Sigmoid colon (tissue), 4 donors: Measurements from ENCODE around the gene GPNMB.

Experiments used
- EP300 ChIP-seq, 4 donors: sonication (generic); formaldehyde crosslinking; IDR thresholded peaks; one replicate each; pipeline ENCODE4 v1.6.1; 2017; ENCODE audit warnings: antibody characterized with exemption in 4 of 4
- POLR2A ChIP-seq, 2 donors: fragments of 450-650 bp; IDR thresholded peaks; one replicate each; pipeline ENCODE4 v1.6.1; 2016; ENCODE audit warnings: antibody characterized with exemption in 2 of 2, mild to moderate bottlenecking in 2 of 2, moderate library complexity in 2 of 2
- TF ChIP-seq, protein P1 (sequence below), 4 experiments: fragments of 450-650 bp in 3 of 4; fragments of 200-600 bp in 1 of 4; IDR thresholded peaks; one replicate each; pipeline ENCODE4 v1.5.1; 2016 to 2019; ENCODE audit warnings: antibody characterized with exemption in 4 of 4, mild to moderate bottlenecking in 3 of 4, moderate library complexity in 2 of 4

DNA sequence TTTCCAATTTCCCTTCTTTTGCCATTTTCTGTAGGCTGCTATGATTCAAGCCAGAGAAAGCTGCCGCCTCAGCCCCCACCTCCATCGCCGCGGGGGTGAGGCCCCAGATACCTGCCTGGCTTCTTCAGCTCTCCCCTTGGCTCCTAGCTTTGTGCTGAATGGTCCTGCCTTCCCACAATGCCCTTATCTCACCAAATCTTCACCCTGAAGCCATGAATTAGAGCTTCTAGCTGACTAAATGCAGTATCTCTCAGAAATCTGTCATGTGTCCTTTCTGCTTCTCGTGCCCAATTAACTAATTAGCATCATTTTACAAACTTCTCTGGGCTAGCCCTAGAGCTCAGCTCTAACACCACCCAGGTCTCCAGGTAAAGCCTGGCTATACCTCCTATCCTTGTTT is 32.2 kb upstream of the GPNMB start:
- TF ChIP-seq, protein P1, sequence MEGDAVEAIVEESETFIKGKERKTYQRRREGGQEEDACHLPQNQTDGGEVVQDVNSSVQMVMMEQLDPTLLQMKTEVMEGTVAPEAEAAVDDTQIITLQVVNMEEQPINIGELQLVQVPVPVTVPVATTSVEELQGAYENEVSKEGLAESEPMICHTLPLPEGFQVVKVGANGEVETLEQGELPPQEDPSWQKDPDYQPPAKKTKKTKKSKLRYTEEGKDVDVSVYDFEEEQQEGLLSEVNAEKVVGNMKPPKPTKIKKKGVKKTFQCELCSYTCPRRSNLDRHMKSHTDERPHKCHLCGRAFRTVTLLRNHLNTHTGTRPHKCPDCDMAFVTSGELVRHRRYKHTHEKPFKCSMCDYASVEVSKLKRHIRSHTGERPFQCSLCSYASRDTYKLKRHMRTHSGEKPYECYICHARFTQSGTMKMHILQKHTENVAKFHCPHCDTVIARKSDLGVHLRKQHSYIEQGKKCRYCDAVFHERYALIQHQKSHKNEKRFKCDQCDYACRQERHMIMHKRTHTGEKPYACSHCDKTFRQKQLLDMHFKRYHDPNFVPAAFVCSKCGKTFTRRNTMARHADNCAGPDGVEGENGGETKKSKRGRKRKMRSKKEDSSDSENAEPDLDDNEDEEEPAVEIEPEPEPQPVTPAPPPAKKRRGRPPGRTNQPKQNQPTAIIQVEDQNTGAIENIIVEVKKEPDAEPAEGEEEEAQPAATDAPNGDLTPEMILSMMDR (IDR thresholded peaks at IDR 0.05): no peak
- TF ChIP-seq POLR2A (IDR thresholded peaks at IDR 0.05) (no peak), EP300 (IDR thresholded peaks at IDR 0.05) (no peak)
